ENCODE measurements around the gene IRAK2.

IRAK2 gene

GRCh38 chr3:10284496-10284895 lies 119.8 kb downstream of the IRAK2 start:
- DNase-seq (ENCODE audit: low read depth) = no peak

GRCh38 chr3:10285272-10286132 lies 120.8 kb downstream of the IRAK2 start:
- DNase-seq (ENCODE audit: low read depth) = no peak

GRCh38 chr3:10286133-10286524 lies 121.4 kb downstream of the IRAK2 start:
- DNase-seq (ENCODE audit: low read depth) = no peak

- DNase-seq (ENCODE audit: low read depth) = no peak
Measured at GRCh38 chr3:10286596-10287295, 122.0 kb downstream of the IRAK2 start.

- no peak for DNase-seq (ENCODE audit: low read depth)
Measured at GRCh38 chr3:10287936-10288574, 123.3 kb downstream of the IRAK2 start.

- no peak for DNase-seq (ENCODE audit: low read depth)
Measured at GRCh38 chr3:10288575-10288960, 123.8 kb downstream of the IRAK2 start.

GRCh38 chr3:10289077-10289476 lies 124.4 kb downstream of the IRAK2 start:
- no peak for DNase-seq (ENCODE audit: low read depth)

GRCh38 chr3:10289787-10290355 lies 125.2 kb downstream of the IRAK2 start:
- DNase-seq (ENCODE audit: low read depth) = no peak

GRCh38 chr3:10290481-10291176 lies 125.9 kb downstream of the IRAK2 start:
- DNase-seq (ENCODE audit: low read depth) = no peak

- DNase-seq (ENCODE audit: low read depth) = no peak
Measured at GRCh38 chr3:10291641-10292040, 126.9 kb downstream of the IRAK2 start.

- DNase-seq (ENCODE audit: low read depth) = no peak
Measured at GRCh38 chr3:10292505-10293419, 128.0 kb downstream of the IRAK2 start, which contains the start of gene GHRL. Gene GHRL (minus strand): TSS chr3:10292947. CDS start chr3:10290180, 2,767 bp downstream.

Data from stimulated activated CD8-positive, alpha-beta memory T cell treated with anti-CD3 and anti-CD28 coated beads, Interleukin-15, amount 100 ng/mL, for 1 hour (primary cell).